GM10847 (cell line): ENCODE measurements around the gene TAF13.

Experiments
- POLR2A ChIP-seq: IDR thresholded peaks from 2 replicates; pipeline ENCODE4 v1.6.1; 2011; ENCODE audit not compliant: insufficient read length; ENCODE audit errors: extremely low read depth

The TAF13 gene

GRCh38 chr1:109099938-109100773, 24.4 kb upstream of the TAF13 start:
- peak; percentile 99 for TF ChIP-seq POLR2A

GRCh38 chr1:109096120-109096519, 20.3 kb upstream of the TAF13 start:
- no peak for TF ChIP-seq POLR2A

GRCh38 chr1:109095631-109096030, 19.8 kb upstream of the TAF13 start:
- TF ChIP-seq POLR2A: no peak

- TF ChIP-seq POLR2A: no peak
Measured at GRCh38 chr1:109094871-109095270, 19.1 kb upstream of the TAF13 start.

- no peak for TF ChIP-seq POLR2A
Measured at GRCh38 chr1:109094377-109094803, 18.6 kb upstream of the TAF13 start.

GRCh38 chr1:109091839-109092193, 16.0 kb upstream of the TAF13 start:
- no peak for TF ChIP-seq POLR2A

- no peak for TF ChIP-seq POLR2A
Measured at GRCh38 chr1:109091078-109091838, 15.5 kb upstream of the TAF13 start.

- TF ChIP-seq POLR2A: no peak
Measured at GRCh38 chr1:109090196-109091077, 14.6 kb upstream of the TAF13 start, which contains the start of gene TMEM167B. Gene TMEM167B (plus strand): TSS chr1:109090764. CDS start chr1:109090873, 109 bp downstream.

- no peak for TF ChIP-seq POLR2A
Measured at GRCh38 chr1:109089242-109090015, 13.6 kb upstream of the TAF13 start.

GRCh38 chr1:109084563-109085517, 9.0 kb upstream of the TAF13 start:
- no peak for TF ChIP-seq POLR2A

- no peak for TF ChIP-seq POLR2A
Measured at GRCh38 chr1:109083923-109084322, 8.1 kb upstream of the TAF13 start.

GRCh38 chr1:109083501-109083900, 7.7 kb upstream of the TAF13 start:
- no peak for TF ChIP-seq POLR2A

GRCh38 chr1:109080441-109081082, 4.8 kb upstream of the TAF13 start:
- no peak for TF ChIP-seq POLR2A
